Stimulated activated CD4-positive, alpha-beta T cell treated with anti-CD3 and anti-CD28 coated beads, Interleukin-12 subunit alpha, Interleukin-12 subunit beta, amount 100 ng/mL, for 48 hours (primary cell): ENCODE data around the gene DACT3.
"Not testable (repeated sequence)": the region's sequence is repeated elsewhere in the genome, so short reads cannot be mapped to it uniquely, and the experiment has no call there.

ENCODE experiments used
- DNase-seq, 3 donors: peaks; one replicate each; pipeline ENCODE4 v3.0.0-alpha.2; 2020; ENCODE audit warnings: low read depth in 2 of 3, low spot score in 1 of 3

Gene DACT3

GRCh38 chr19:46634656-46635218, 26.2 kb downstream of the DACT3 start:
- DNase-seq, result no peak

DNA sequence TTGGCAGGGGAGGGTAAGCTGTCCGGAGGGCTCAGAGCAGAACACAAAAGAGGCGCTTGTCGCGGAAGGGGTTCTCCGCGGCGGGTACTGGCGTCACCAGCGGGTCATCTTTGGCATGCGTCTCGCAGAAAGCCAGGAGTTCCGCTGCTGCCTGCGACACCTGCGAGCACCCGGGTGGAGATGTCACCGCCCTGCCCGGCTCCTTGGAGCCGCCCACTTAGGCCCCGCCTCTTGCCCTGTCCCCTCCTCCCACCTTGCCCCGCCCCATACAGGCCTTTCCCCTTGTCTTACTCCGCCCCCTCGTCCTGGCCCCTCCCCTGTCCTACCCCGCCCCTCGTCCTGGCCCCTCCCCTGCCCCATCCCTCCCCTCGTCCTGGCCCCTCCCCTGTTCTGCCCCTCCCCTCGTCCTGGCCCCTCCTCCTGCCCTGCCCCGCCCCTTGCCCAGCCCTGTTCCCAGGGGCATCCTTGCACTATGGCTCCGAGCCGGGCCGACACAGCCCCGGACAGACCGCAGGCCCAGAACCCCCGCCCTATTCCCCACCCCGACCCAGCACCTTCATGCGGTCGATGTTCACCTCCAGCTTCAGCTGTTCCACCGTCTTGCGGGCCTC, 26.8 kb downstream of the DACT3 start:
- DNase-seq, result peak; percentile 93 to 99 (median 96)

- no peak for DNase-seq
These were observed 27.9 kb downstream of the DACT3 start for GRCh38 chr19:46633130-46633529.

DNA sequence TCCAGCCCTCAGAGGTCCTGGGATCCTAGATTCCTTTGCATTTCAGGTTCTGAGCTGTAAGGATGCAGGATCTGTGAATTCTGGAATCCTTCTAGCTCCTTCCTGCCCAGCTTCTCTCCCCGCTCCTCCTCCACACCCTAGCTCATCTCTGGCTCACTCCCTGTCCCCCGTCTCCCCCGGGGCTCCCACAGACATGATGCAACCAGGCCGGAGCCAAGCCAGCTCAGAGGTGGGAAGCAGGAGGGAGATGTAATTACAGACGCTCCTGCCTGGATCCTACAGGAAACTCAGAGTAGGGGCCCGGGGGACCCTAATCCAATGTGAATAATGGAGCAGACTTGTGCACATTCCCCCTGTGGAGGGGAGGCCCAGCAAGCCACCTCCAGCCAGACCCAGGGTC, 29.5 kb downstream of the DACT3 start:
- no peak for DNase-seq

DNA sequence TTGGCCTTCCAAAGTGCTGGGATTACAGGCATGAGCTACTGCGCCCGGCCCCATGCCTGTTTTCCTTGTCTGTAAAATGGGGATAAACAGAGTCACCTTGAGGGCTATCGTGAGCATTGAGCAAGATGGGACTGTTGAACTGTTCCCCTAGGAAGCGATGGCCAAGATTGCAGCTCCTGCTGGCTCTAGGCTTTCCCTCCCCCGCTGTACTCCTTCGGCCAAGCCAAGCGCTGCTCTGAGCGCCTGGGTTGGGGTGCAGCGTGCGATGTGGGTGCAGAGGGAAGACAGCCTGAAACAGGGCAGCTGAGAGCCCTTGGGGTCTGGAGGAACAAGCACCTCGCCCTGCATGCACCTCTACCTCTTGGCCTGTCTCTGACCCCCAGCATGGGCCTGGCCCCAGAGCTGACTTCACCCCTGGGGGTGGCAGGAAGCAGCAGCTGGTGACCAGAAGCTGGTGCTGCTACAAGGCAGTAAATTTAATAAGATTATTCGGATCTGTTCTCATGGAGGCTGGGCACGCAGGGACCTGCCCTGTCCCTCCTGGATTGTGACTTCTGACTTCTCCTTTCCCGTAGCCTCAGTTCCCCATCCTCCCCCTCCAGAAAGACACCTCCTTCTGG, 30.3 kb downstream of the DACT3 start:
- DNase-seq, result no peak

DNA sequence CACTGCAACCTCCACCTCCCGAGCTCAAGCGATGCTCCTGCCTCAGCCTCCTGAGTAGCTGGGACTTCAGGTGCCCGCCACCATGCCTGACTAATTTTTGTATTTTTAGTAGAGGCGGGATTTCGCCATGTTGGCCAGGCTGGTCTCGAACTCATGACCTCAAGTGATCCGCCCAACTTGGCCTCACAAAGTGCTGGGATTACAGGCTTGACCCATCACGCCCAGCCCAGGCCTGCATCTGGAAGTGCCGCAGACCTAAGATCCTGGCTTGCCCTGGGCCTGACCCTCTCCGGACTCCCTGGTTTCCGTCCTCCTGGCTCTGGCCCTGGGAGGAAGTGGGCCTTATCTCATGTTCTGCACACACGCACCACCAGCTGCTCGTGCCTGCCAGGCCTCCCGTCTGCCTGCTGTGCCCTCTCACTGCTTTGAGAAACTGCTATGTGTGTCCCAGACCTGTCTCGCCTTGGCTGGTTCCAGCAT, 31.4 kb downstream of the DACT3 start:
- DNase-seq, result no peak

DNA sequence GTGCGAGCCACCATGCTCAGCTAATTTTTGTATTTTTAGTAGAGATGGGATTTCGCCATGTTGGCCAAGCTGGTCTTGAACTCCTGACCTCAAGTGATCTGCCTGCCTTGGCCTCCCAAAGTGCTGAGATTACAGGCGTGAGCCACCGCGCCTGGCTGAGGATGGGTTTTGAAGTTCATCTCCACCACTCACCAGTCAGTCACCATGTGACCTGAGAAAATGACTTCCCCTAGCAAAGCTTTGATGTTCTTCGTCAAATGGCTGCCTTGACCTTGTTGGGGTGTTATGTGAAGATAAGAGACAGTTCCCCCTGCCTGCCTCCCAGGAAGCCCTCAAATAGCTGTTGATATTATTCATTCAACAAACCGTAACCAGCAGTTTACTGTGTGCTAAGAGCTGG, 32.0 kb downstream of the DACT3 start:
- DNase-seq, result not testable (repeated sequence)

DNA sequence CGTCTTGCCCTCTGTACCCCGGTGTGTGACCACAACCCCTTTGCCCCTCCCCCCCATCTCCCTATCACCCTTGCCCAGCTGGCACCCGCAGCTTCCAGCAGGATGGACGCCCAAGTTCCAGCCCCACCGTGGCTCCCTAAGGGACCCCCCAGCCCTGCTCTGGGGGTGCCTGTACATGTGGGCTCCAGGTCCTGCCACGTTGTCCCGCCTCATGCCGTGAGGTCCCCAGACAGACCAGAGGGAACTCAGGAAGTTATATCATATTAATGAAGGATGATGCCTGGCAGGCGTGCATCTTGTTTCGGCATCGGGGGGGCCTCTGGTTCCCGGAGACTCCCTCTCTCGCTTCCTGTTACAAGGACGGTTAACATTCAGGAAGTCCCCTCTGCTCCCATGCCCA, 34.5 kb downstream of the DACT3 start:
- no peak for DNase-seq

- DNase-seq, result no peak
These were observed 35.3 kb downstream of the DACT3 start for GRCh38 chr19:46625731-46626130.

- DNase-seq, result peak in 2 of 3 donors; percentile 50
These were observed 35.9 kb downstream of the DACT3 start, which contains the start of gene PTGIR for GRCh38 chr19:46624958-46625661. Gene PTGIR, minus strand, starts transcription at chr19:46625089. Its CDS starts 864 bp downstream, at chr19:46624225.

DNA sequence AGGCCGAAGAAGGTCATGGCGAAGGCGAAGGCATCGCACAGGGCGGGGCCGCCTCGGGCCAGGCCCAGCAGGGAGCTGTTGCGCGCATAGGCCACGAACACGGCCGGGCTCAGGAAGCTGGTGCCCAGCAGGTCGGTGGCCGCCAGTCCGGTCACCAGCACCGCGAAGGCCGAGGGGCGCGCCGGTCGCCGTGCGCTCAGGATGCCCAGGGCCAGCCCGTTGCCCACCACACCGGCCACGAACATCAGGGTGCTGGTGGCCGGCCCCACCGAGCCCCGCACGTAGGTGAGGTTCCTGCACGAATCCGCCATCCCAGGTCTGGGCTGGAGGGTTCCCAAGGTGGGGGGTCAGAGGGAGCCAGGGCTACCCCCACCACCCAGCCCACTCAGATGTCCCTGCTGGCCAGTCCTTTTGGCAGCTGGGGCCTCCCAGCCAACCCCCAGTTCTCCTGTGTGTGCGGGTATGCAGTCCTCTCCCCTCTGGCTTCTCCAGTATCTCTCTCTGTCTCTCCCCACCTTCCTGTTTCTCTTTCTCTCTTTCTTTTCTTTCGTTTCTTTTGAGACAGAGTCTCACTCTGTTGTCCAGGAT, 37.0 kb downstream of the DACT3 start:
- no peak for DNase-seq

DNA sequence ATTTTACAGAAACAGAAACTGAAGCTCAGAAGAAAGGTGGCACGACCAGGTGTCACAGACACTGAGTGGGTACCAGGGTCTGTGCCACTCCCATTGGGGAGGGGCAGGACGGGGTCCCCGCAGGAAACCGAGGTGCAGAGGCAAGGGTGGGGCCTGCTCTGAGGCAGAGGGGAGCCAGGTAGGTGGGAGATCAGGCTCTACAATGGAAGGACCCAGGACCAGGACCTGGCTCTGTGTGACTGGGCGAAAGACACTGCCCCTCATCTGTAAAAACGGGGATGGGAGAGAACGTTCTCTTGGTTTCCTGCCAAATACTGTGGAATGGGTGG, 38.9 kb downstream of the DACT3 start:
- no peak for DNase-seq

GRCh38 chr19:46621191-46622117, 39.5 kb downstream of the DACT3 start:
- DNase-seq, result no peak

- DNase-seq, result no peak
These were observed 40.3 kb downstream of the DACT3 start for GRCh38 chr19:46620716-46621115.

DNA sequence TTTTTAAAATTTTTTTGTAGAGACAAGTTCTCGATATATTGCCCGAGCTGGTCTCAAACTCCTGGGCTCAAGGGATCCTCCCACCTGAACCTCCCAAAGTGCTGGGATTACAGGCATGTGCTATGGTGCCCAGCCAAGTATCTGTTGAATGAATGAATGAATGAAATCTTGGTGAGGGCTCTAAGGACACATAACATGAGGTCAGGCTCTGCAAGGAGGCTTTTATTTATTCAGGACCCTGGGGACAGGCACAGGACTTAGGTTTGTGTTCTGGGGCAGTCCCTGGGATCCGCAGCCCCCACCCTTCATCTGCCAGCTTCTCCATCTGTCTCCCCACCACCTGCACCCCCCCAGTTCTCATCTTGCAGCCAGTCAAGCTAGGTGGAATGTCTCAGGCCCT, 40.7 kb downstream of the DACT3 start:
- no peak for DNase-seq

- no peak for DNase-seq
These were observed 42.2 kb downstream of the DACT3 start for GRCh38 chr19:46618670-46619231.

DNA sequence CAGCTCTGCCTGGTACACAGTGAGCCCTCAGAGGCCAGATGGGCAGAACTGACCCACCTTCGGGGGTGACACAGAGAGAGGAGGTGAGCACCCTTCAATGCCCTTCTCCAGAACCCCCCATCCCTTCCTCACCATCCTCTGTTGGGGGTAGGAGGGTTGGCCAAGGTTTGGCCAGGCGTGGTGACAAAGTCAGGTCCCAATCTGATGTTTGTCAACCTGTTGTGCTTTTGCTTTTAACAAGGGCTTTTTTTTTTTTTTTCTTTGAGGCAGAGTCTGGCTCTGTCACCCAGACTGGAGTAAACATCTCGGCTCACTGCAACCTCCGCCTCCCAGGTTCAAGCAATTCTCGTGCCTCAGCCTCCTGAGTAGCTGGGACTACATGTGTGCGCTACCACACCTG, 43.4 kb downstream of the DACT3 start:
- DNase-seq, result no peak

GRCh38 chr19:46616631-46617322, 44.2 kb downstream of the DACT3 start:
- DNase-seq, result peak in 2 of 3 donors; percentile 52 to 71

GRCh38 chr19:46615966-46616365, 45.0 kb downstream of the DACT3 start:
- no peak for DNase-seq
